ES-I3 (cell line): ENCODE results near the gene PAOX.
"Not testable (repeated sequence)": the region's sequence is repeated elsewhere in the genome, so short reads cannot be mapped to it uniquely, and the experiment has no call there.

Source experiments
- H3K36me3 ChIP-seq: 2 replicates; pipeline ENCODE4 v1.6.1; 2013; ENCODE audit warnings: mild to moderate bottlenecking, low read length, control low read depth, moderate library complexity; ENCODE audit not compliant: insufficient read depth
- H3K4me1 ChIP-seq: 2 replicates; pipeline ENCODE4 v1.6.1; 2013; ENCODE audit warnings: mild to moderate bottlenecking, control low read depth, low read length; ENCODE audit not compliant: insufficient read depth
- H3K9ac ChIP-seq: 2 replicates; pipeline ENCODE4 v1.6.1; 2013; ENCODE audit warnings: low read depth, mild to moderate bottlenecking, low read length, moderate library complexity
- H3K9me3 ChIP-seq: 2 replicates; pipeline ENCODE4 v1.6.1; 2013; ENCODE audit warnings: mild to moderate bottlenecking, low read length, moderate library complexity; ENCODE audit not compliant: control insufficient read depth, insufficient read depth

PAOX gene

GRCh38 chr10:133424601-133425000 is 45.5 kb downstream of the PAOX start, which contains the start of gene SPRN:
Gene SPRN, minus strand, starts transcription at chr10:133424625. Its CDS starts 944 bp downstream, at chr10:133423681.
- H3K36me3 ChIP-seq, H3K9ac ChIP-seq, H3K9me3 ChIP-seq, H3K4me1 ChIP-seq: not testable (repeated sequence)

GRCh38 chr10:133429571-133429970 is 50.5 kb downstream of the PAOX start:
- not testable (repeated sequence) for H3K9me3 ChIP-seq, H3K9ac ChIP-seq, H3K4me1 ChIP-seq, H3K36me3 ChIP-seq

- H3K9me3 ChIP-seq, H3K9ac ChIP-seq, H3K36me3 ChIP-seq, H3K4me1 ChIP-seq: not testable (repeated sequence)
Measured at GRCh38 chr10:133431888-133432613, 53.0 kb downstream of the PAOX start.

- not testable (repeated sequence) for H3K4me1 ChIP-seq, H3K9ac ChIP-seq, H3K36me3 ChIP-seq
Measured at GRCh38 chr10:133432789-133433188, 53.7 kb downstream of the PAOX start.

GRCh38 chr10:133438711-133439273 is 59.7 kb downstream of the PAOX start:
- no peak overlapping the region for H3K9ac ChIP-seq
- no peaks in the 10 kb centered on the region for H3K36me3 ChIP-seq
- H3K4me1 ChIP-seq, result no peaks in the 10 kb centered on the region
- H3K9me3 ChIP-seq, result no peaks in the 10 kb centered on the region

More at GRCh38 chr10:133432789-133433188, 53.7 kb downstream of the PAOX start:
- H3K9me3 ChIP-seq, result not testable (repeated sequence)

- H3K9me3 ChIP-seq, result no peaks in the 10 kb centered on the region
- no peaks in the 10 kb centered on the region for H3K36me3 ChIP-seq
- no peaks in the 10 kb centered on the region for H3K4me1 ChIP-seq
- H3K9ac ChIP-seq, result no peak overlapping the region
Measured at GRCh38 chr10:133439517-133440461, 60.7 kb downstream of the PAOX start.

GRCh38 chr10:133440633-133441285 is 61.7 kb downstream of the PAOX start:
- no peaks in the 10 kb centered on the region for H3K9me3 ChIP-seq
- no peaks in the 10 kb centered on the region for H3K36me3 ChIP-seq
- H3K4me1 ChIP-seq, result no peaks in the 10 kb centered on the region
- H3K9ac ChIP-seq, result no peak overlapping the region
